ENCODE results near the gene CHM.
"Not testable (repeated sequence)": the region's sequence is repeated elsewhere in the genome, so short reads cannot be mapped to it uniquely, and the experiment has no call there.

Gene CHM

DNA sequence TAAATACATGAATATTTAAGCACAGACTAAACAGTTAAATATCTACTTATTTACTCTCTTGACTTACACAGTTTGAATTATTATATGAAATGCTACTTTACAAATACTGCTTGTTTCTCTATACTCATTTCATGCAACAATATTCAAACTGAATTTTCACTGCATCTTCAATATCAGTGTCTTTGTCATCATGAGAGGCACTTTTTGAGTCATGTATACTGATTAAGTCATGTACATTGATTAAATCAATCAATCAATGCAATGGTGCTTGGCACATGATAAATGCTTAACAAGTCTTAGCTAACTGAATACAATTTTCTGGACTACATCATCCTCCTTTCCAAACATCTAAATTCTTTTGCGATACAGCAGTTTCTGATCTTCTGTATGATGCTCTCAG is 67.1 kb downstream of the CHM start:
- TF ChIP-seq CTCF (IDR thresholded peaks at IDR 0.05; ENCODE audit: borderline replicate concordance, insufficient read depth, low read depth, low read length): no peak
- H3K4me3 ChIP-seq (ENCODE audit: low read depth, low read length): no peak overlapping the region

GRCh38 chrX:85977218-85977617 is 70.1 kb downstream of the CHM start:
- no peak for TF ChIP-seq CTCF (IDR thresholded peaks at IDR 0.05; ENCODE audit: borderline replicate concordance, insufficient read depth, low read depth, low read length)
- H3K4me3 ChIP-seq (ENCODE audit: low read depth, low read length): no peak overlapping the region

DNA sequence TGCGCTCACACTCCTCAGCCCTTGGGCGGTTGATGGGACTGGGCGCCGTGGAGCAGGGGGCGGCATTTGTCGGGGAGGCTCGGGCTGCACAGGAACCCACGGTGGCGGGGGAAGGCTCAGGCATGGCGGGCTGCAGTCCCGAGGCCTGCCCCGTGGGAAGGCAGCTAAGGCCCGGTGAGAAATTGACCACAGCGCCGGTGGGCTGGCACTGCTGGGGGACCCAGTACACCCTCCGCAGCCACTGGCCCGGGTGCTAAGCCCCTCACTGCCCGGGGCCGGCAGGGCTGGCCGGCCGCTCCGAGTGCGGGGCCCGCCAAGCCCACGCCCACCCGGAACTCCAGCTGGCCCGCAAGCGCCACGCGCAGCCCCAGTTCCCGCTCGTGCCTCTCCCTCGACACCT is 75.0 kb downstream of the CHM start:
- H3K4me3 ChIP-seq (ENCODE audit: low read depth, low read length): not testable (repeated sequence)

DNA sequence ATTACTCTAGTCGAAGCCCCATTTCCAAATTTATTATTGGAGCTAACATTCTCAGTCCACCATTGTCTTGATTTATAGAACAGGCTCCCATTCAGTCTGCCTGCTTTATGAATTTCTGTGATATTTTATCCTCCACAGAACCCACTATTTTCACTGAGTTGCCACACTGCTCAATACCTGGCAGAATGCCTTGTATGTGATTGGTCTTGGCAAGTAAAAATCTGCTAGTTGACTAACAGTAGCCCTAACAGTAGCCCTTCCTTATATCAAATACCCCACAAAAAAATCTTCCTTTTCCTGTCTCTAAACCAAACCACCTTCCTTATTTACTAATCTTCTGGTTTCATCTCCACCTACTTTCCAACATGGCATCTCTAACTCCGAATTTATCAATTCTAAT is 82.6 kb downstream of the CHM start:
- no peak overlapping the region for H3K4me3 ChIP-seq (ENCODE audit: low read depth, low read length)
- no peak for TF ChIP-seq CTCF (IDR thresholded peaks at IDR 0.05; ENCODE audit: borderline replicate concordance, insufficient read depth, low read depth, low read length)

- no peak overlapping the region for H3K4me3 ChIP-seq (ENCODE audit: low read depth, low read length)
- no peak for TF ChIP-seq CTCF (IDR thresholded peaks at IDR 0.05; ENCODE audit: borderline replicate concordance, insufficient read depth, low read depth, low read length)
Measured at GRCh38 chrX:85963736-85964135, 83.6 kb downstream of the CHM start.

- no peak overlapping the region for H3K4me3 ChIP-seq (ENCODE audit: low read depth, low read length)
- TF ChIP-seq CTCF (IDR thresholded peaks at IDR 0.05; ENCODE audit: borderline replicate concordance, insufficient read depth, low read depth, low read length): no peak
Measured at GRCh38 chrX:85955510-85955909, 91.8 kb downstream of the CHM start.

GRCh38 chrX:85944751-85945150 is 102.6 kb downstream of the CHM start:
- not testable (repeated sequence) for H3K4me3 ChIP-seq (ENCODE audit: low read depth, low read length)

DNA sequence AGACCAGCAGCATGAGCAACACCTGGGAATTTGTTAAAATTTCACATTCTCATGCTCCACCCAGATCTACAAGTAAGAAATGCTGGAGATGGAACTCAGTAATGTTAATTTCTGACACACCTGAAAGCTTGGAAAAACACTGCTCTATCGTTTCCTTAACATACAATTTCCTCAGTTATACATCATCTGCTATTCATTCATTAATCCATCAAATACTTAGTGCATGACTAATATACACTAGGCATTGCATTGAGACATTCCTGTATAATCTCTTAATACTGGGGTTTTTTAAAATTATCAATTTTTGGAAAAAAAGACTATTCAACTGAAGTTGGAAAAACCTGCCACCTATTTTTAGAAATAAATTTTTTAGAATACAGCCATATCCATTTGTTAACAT is 106.1 kb downstream of the CHM start:
- TF ChIP-seq CTCF (IDR thresholded peaks at IDR 0.05; ENCODE audit: borderline replicate concordance, insufficient read depth, low read depth, low read length): no peak

GRCh38 chrX:85939942-85940341 is 107.4 kb downstream of the CHM start:
- H3K4me3 ChIP-seq (ENCODE audit: low read depth, low read length): not testable (repeated sequence)

More for the DNA sequence above, 106.1 kb downstream of the CHM start:
- no peak overlapping the region for H3K4me3 ChIP-seq (ENCODE audit: low read depth, low read length)

DNA sequence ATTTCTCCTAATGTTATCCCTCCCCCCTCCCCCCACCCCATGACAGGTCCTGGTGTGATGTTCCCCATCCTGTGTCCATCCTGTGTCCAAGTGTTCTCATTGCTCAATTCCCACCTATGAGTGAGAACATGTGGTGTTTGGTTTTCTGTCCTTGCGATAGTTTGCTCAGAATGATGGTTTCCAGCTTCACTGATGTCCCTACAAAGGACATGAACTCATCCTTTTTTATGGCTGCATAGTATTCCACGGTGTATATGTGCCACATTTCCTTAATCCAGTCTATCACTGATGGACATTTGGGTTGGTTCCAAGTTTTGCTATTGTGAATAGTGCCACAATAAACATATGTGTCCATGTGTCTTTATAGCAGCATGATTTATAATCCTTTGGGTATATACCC is 113.0 kb downstream of the CHM start:
- not testable (repeated sequence) for H3K4me3 ChIP-seq (ENCODE audit: low read depth, low read length)
